ENCODE measurements around the gene APLP2. TPM values are rescaled to one million over a fixed set of nuclear protein-coding genes. Genes with fewer than 3 reads are reported as not detected.
A peak's percentile ranks its signal among the peaks of the same experiment; 100 is the strongest.

The APLP2 gene
- total RNA-seq, 1 experiment from 2014 or later: 345 TPM

GRCh38 chr11:130148796-130149326 is 79.2 kb downstream of the APLP2 start (continued):
- no peak for TF ChIP-seq ATF3 (CRISPR knock-in tag; conservative IDR thresholded peaks at IDR 0.05)
- TF ChIP-seq AR (CRISPR knock-in tag; IDR thresholded peaks at IDR 0.05): no peak
- TF ChIP-seq ZBTB43 (CRISPR knock-in tag; IDR thresholded peaks at IDR 0.05): no peak

- H3K9me3 Mint-ChIP-seq: no peaks in the 10 kb centered on the region
- H3K4me1 Mint-ChIP-seq: peaks cover 22% of the 10 kb centered on the region
- ChIA-PET POLR2A (no interaction called here), CTCF (interaction anchor here (0.9 to 1.3 kb wide), 2 partner anchors 13 to 28 kb away, joined by 3 read pairs; no protein-coding TSS in a partner anchor)
- ATAC-seq: no peak
- no peak for DNase-seq (ENCODE audit: low spot score)
- H3K4me3 Mint-ChIP-seq: no peak overlapping the region
- H3K27me3 Mint-ChIP-seq (ENCODE audit: low read depth): no peaks in the 10 kb centered on the region
- H3K36me3 Mint-ChIP-seq: peaks cover 7% of the 10 kb centered on the region
- H3K27ac Mint-ChIP-seq: 0 out of 2 replicates have a peak overlapping the region, but pooled peaks have one; percentile 3
- TF ChIP-seq AFF4 (CRISPR knock-in tag; IDR thresholded peaks at IDR 0.05; ENCODE audit: borderline replicate concordance): no peak
- no peak for TF ChIP-seq JAZF1 (CRISPR knock-in tag; IDR thresholded peaks at IDR 0.05)
- no peak for TF ChIP-seq IRF1 (CRISPR knock-in tag; IDR thresholded peaks at IDR 0.05)
- TF ChIP-seq AR (CRISPR knock-in tag; IDR thresholded peaks at IDR 0.05): no peak
- TF ChIP-seq MYBL2 (CRISPR knock-in tag; IDR thresholded peaks at IDR 0.05): no peak
- no peak for TF ChIP-seq ZNF425 (CRISPR knock-in tag; conservative IDR thresholded peaks at IDR 0.05)
These were observed 81.1 kb downstream of the APLP2 start for GRCh38 chr11:130150790-130151189.

Data from WTC11 (cell line).